ENCODE results near the gene PEX5L. TPM values are rescaled to one million over a fixed set of nuclear protein-coding genes. Genes with fewer than 3 reads are reported as not detected.
"Not testable (repeated sequence)": the region's sequence is repeated elsewhere in the genome, so short reads cannot be mapped to it uniquely, and the experiment has no call there.

Gene PEX5L
- polyA plus RNA-seq, 1 donor from 2014 or later = 1.0 TPM

GRCh38 chr3:180017846-180018245, 18.9 kb downstream of the PEX5L start:
- no peaks in the 10 kb centered on the region for H3K9me3 ChIP-seq (ENCODE audit: low read length)
- no peak overlapping the region for H2AFZ ChIP-seq (ENCODE audit: low read depth, low read length)
- H3F3A ChIP-seq (ENCODE audit: insufficient read depth, low read length, poor library complexity, severe bottlenecking) = no peaks in the 10 kb centered on the region
- H3K9ac ChIP-seq (ENCODE audit: low read length) = no peak overlapping the region
- no peaks in the 10 kb centered on the region for H4K20me1 ChIP-seq (ENCODE audit: insufficient read depth)
- H3K36me3 ChIP-seq (ENCODE audit: insufficient read depth, low read length) = no peaks in the 10 kb centered on the region
- H3K4me2 ChIP-seq (ENCODE audit: low read length) = no peak overlapping the region
- no peaks in the 10 kb centered on the region for H3K27me3 ChIP-seq (ENCODE audit: insufficient read depth, low read depth, low read length)
- no peaks in the 10 kb centered on the region for H3K9me2 ChIP-seq (ENCODE audit: insufficient read depth, low read length)
- H3K79me2 ChIP-seq (replicated peaks; ENCODE audit: insufficient read depth, low read length) = no peaks in the 10 kb centered on the region
- no peak overlapping the region for H3K27ac ChIP-seq (ENCODE audit: low read length)
- no peak for TF ChIP-seq CTCF (IDR thresholded peaks at IDR 0.05; ENCODE audit: poor library complexity, severe bottlenecking)
- no peak for TF ChIP-seq EZH2 (IDR thresholded peaks at IDR 0.05; ENCODE audit: borderline replicate concordance, insufficient read depth, low read length, poor library complexity, severe bottlenecking)
- TF ChIP-seq SMC3 (conservative IDR thresholded peaks at IDR 0.05; ENCODE audit: poor library complexity) = no peak
- TF ChIP-seq RAD21 (conservative IDR thresholded peaks at IDR 0.05) = no peak
- TF ChIP-seq EP300 (conservative IDR thresholded peaks at IDR 0.05; ENCODE audit: poor library complexity, severe bottlenecking) = no peak
- no peak for TF ChIP-seq REST (IDR thresholded peaks at IDR 0.05; ENCODE audit: borderline replicate concordance)
- no peak for TF ChIP-seq TAF1 (IDR thresholded peaks at IDR 0.05; ENCODE audit: low read depth)
- no peak for TF ChIP-seq POLR2AphosphoS5 (IDR thresholded peaks at IDR 0.05)
- no peak for TF ChIP-seq MXI1 (conservative IDR thresholded peaks at IDR 0.05; ENCODE audit: poor library complexity, severe bottlenecking)
- no peak overlapping the region for H3K4me3 ChIP-seq (ENCODE audit: low read length)

GRCh38 chr3:180011927-180012326, 24.8 kb downstream of the PEX5L start:
- Histone ChIP-seq H3K36me3 (ENCODE audit: insufficient read depth, low read length) (no peaks in the 10 kb centered on the region), H3K9me2 (ENCODE audit: insufficient read depth, low read length) (no peaks in the 10 kb centered on the region), H3K9ac (ENCODE audit: low read length) (no peak overlapping the region), H3K27ac (ENCODE audit: low read length) (no peak overlapping the region), H3K9me3 (ENCODE audit: low read length) (no peaks in the 10 kb centered on the region), H3K27me3 (ENCODE audit: insufficient read depth, low read depth, low read length) (no peaks in the 10 kb centered on the region), H4K20me1 (ENCODE audit: insufficient read depth) (no peaks in the 10 kb centered on the region), H3K4me2 (ENCODE audit: low read length) (no peak overlapping the region), H3K79me2 (replicated peaks; ENCODE audit: insufficient read depth, low read length) (no peaks in the 10 kb centered on the region), H2AFZ (ENCODE audit: low read depth, low read length) (no peak overlapping the region), H3K4me3 (ENCODE audit: low read length) (no peak overlapping the region), H3F3A (ENCODE audit: insufficient read depth, low read length, poor library complexity, severe bottlenecking) (no peaks in the 10 kb centered on the region)
- TF ChIP-seq MXI1 (conservative IDR thresholded peaks at IDR 0.05; ENCODE audit: poor library complexity, severe bottlenecking) (no peak), EP300 (conservative IDR thresholded peaks at IDR 0.05; ENCODE audit: poor library complexity, severe bottlenecking) (no peak), POLR2AphosphoS5 (IDR thresholded peaks at IDR 0.05) (no peak), SMC3 (conservative IDR thresholded peaks at IDR 0.05; ENCODE audit: poor library complexity) (no peak), RAD21 (conservative IDR thresholded peaks at IDR 0.05) (no peak), TAF1 (IDR thresholded peaks at IDR 0.05; ENCODE audit: low read depth) (no peak), REST (IDR thresholded peaks at IDR 0.05; ENCODE audit: borderline replicate concordance) (no peak), EZH2 (IDR thresholded peaks at IDR 0.05; ENCODE audit: borderline replicate concordance, insufficient read depth, low read length, poor library complexity, severe bottlenecking) (no peak), CTCF (IDR thresholded peaks at IDR 0.05; ENCODE audit: poor library complexity, severe bottlenecking) (no peak)

- H3K4me2 ChIP-seq (ENCODE audit: low read length); H3K27ac ChIP-seq (ENCODE audit: low read length); H3K4me3 ChIP-seq (ENCODE audit: low read length); H4K20me1 ChIP-seq (ENCODE audit: insufficient read depth); H3K9ac ChIP-seq (ENCODE audit: low read length); H3K9me2 ChIP-seq (ENCODE audit: insufficient read depth, low read length); H2AFZ ChIP-seq (ENCODE audit: low read depth, low read length); H3K36me3 ChIP-seq (ENCODE audit: insufficient read depth, low read length); H3F3A ChIP-seq (ENCODE audit: insufficient read depth, low read length, poor library complexity, severe bottlenecking); H3K79me2 ChIP-seq (replicated peaks; ENCODE audit: insufficient read depth, low read length); H3K9me3 ChIP-seq (ENCODE audit: low read length); H3K27me3 ChIP-seq (ENCODE audit: insufficient read depth, low read depth, low read length): not testable (repeated sequence)
These were observed 28.4 kb downstream of the PEX5L start for GRCh38 chr3:180008318-180008717.
